PC-3 (cell line): ENCODE measurements around the gene CSTPP1. TPM values are rescaled to one million over a fixed set of nuclear protein-coding genes. Genes with fewer than 3 reads are reported as not detected.

Source experiments
- ATAC-seq: fragments of 200-7000 bp; cut with Tn5 transposase; 2 replicates; pipeline ENCODE4 v1.9.1; 2020; ENCODE audit warnings: mild to moderate bottlenecking, moderate library complexity
- BruUV-seq: library from RNA; stranded (reverse); fragments of 400-500 nt; replicated peaks from 2 replicates; lab custom pipeline; 2021; lab: Mats Ljungman, UMichigan
- CTCF ChIA-PET: fragments of 300-600 bp; sonication (Branson Sonifier 250); formaldehyde crosslinking; loops from one replicate; lab custom pipeline; 2022; ENCODE audit warnings: antibody characterized with exemption; lab: Charles Lee
- POLR2A ChIA-PET: fragments of 300-600 bp; sonication (Branson Sonifier 250); formaldehyde crosslinking; loops from one replicate; lab custom pipeline; 2022; ENCODE audit warnings: antibody characterized with exemption; ENCODE audit not compliant: unreplicated experiment; lab: Charles Lee
- DNase-seq: peaks from one replicate; pipeline ENCODE4 v3.0.0-alpha.2; 2015
- H2AFZ ChIP-seq: fragments of 300-600 bp; sonication (generic); 2 replicates; pipeline ENCODE4 v1.6.0; 2016; ENCODE audit warnings: antibody characterized with exemption, low read length
- H3F3A ChIP-seq: fragments of 300-600 bp; sonication (generic); one replicate; pipeline ENCODE4 v1.6.0; 2017; ENCODE audit warnings: antibody characterized with exemption, low read length, control low read depth, mild to moderate bottlenecking; ENCODE audit not compliant: unreplicated experiment
- H3K27ac ChIP-seq: fragments of 300-600 bp; sonication (generic); 2 replicates; pipeline ENCODE4 v1.5.1; 2016; ENCODE audit warnings: mild to moderate bottlenecking, low read length
- H3K27me3 ChIP-seq: fragments of 300-600 bp; sonication (generic); 2 replicates; pipeline ENCODE4 v1.6.1; 2016; ENCODE audit warnings: low read length, mixed read lengths
- H3K36me3 ChIP-seq: fragments of 300-600 bp; sonication (generic); 2 replicates; pipeline ENCODE4 v1.6.1; 2016; ENCODE audit warnings: low read depth, mixed run types, low read length, mixed read lengths
- H3K4me1 ChIP-seq: fragments of 300-600 bp; sonication (generic); 2 replicates; pipeline ENCODE4 v1.5.1; 2016; ENCODE audit warnings: low read length; ENCODE audit not compliant: insufficient read depth
- H3K4me2 ChIP-seq: fragments of 300-600 bp; sonication (generic); 2 replicates; pipeline ENCODE4 v1.6.0; 2016; ENCODE audit warnings: low read length
- H3K4me3 ChIP-seq: fragments of 300-600 bp; sonication (generic); 2 replicates; pipeline ENCODE4 v1.5.1; 2016; ENCODE audit warnings: mild to moderate bottlenecking, low read length, mixed read lengths
- H3K79me2 ChIP-seq: fragments of 300-600 bp; sonication (generic); 2 replicates; pipeline ENCODE4 v1.6.1; 2017; ENCODE audit warnings: low read length, mixed read lengths
- H3K9ac ChIP-seq: fragments of 300-600 bp; sonication (generic); 2 replicates; pipeline ENCODE4 v1.6.0; 2016; ENCODE audit warnings: mild to moderate bottlenecking, low read length
- H3K9me2 ChIP-seq: fragments of 300-600 bp; sonication (generic); replicated peaks from 2 replicates; pipeline ENCODE4 v1.6.1; 2016; ENCODE audit warnings: mixed run types, low read length, mixed read lengths
- H3K9me3 ChIP-seq: fragments of 300-600 bp; sonication (generic); 2 replicates; pipeline ENCODE4 v1.6.1; 2016; ENCODE audit warnings: low read length, mixed read lengths
- H4K20me1 ChIP-seq: fragments of 300-600 bp; sonication (generic); 2 replicates; pipeline ENCODE4 v1.6.1; 2016; ENCODE audit warnings: low read length, mixed read lengths
- CTCF ChIP-seq: fragments of 300-600 bp; sonication (generic); conservative IDR thresholded peaks from 2 replicates; pipeline ENCODE4 v1.5.1; 2017; ENCODE audit warnings: antibody characterized with exemption, low read depth, mild to moderate bottlenecking, low read length
- EZH2 ChIP-seq: fragments of 300-600 bp; sonication (generic); IDR thresholded peaks from one replicate; pipeline ENCODE4 v1.6.1; 2017; ENCODE audit warnings: antibody characterized with exemption, mild to moderate bottlenecking, low read length; ENCODE audit not compliant: unreplicated experiment
- EZH2phosphoT487 ChIP-seq: fragments of 300-600 bp; sonication (generic); IDR thresholded peaks from 2 replicates; pipeline ENCODE4 v1.6.1; 2018; ENCODE audit warnings: mild to moderate bottlenecking, antibody characterized with exemption, low read length, borderline replicate concordance
- intact Hi-C: fragments of 100-400 bp; cut with micrococcal nuclease; formaldehyde crosslinking; loops from 2 replicates; pipeline ENCODE4 v1.9.0; 2023
- total RNA-seq: library from RNA; depleted of rRNA; stranded (reverse); fragments of >200 nt; gene quantifications from 2 replicates; pipeline ENCODE4 v1.2.3, GENCODE V29; 2014

The CSTPP1 gene
- total RNA-seq, 1 experiment from 2014 or later = 21.7 TPM

- Histone ChIP-seq H3K9ac (no peak overlapping the region), H3K27me3 (no peaks in the 10 kb centered on the region), H3K79me2 (no peaks in the 10 kb centered on the region), H3K4me2 (no peak overlapping the region), H3K9me3 (no peaks in the 10 kb centered on the region), H3F3A (no peaks in the 10 kb centered on the region), H3K4me3 (no peak overlapping the region), H3K27ac (no peak overlapping the region), H3K36me3 (no peaks in the 10 kb centered on the region), H3K4me1 (no peaks in the 10 kb centered on the region), H3K9me2 (no peaks in the 10 kb centered on the region), H4K20me1 (no peaks in the 10 kb centered on the region), H2AFZ (no peak overlapping the region)
- DNase-seq = no peak
- TF ChIP-seq CTCF (no peak), EZH2phosphoT487 (no peak), EZH2 (no peak)
- CTCF ChIA-PET = no interaction called here
- POLR2A ChIA-PET = no interaction called here
- no TSS peak for BruUV-seq
- intact Hi-C loops = loop anchor here (1.0 kb wide), 3 partner anchors 264 to 466 kb away; no protein-coding TSS in a partner anchor
- no peak for ATAC-seq
Measured at GRCh38 chr11:46889251-46889650, 47.3 kb upstream of the CSTPP1 start.

- Histone ChIP-seq H3K9me2 (no peaks in the 10 kb centered on the region), H4K20me1 (no peaks in the 10 kb centered on the region), H3K4me1 (no peaks in the 10 kb centered on the region), H3K9ac (no peak overlapping the region), H3K4me2 (no peak overlapping the region), H3K36me3 (no peaks in the 10 kb centered on the region), H3K4me3 (no peak overlapping the region), H3K79me2 (no peaks in the 10 kb centered on the region), H3K27me3 (no peaks in the 10 kb centered on the region), H3K27ac (no peak overlapping the region), H3K9me3 (no peaks in the 10 kb centered on the region), H2AFZ (no peak overlapping the region), H3F3A (no peaks in the 10 kb centered on the region)
- TF ChIP-seq EZH2 = no peak
- TF ChIP-seq CTCF = peak; percentile 81
- peak; percentile 83 for DNase-seq
- intact Hi-C loops = loop anchor here (1.0 kb wide), 3 partner anchors 263 to 465 kb away; no protein-coding TSS in a partner anchor
- POLR2A ChIA-PET = no interaction called here
- CTCF ChIA-PET = interaction anchor here (0.6 kb wide), 1 partner anchor 263 kb away, joined by 3 read pairs; no protein-coding TSS in a partner anchor
- peak; percentile 83 for ATAC-seq
- BruUV-seq = no TSS peak
Measured at GRCh38 chr11:46889689-46890475, 46.7 kb upstream of the CSTPP1 start.

GRCh38 chr11:46890665-46891064 lies 45.9 kb upstream of the CSTPP1 start:
- Histone ChIP-seq H3K4me3 (no peak overlapping the region), H4K20me1 (no peaks in the 10 kb centered on the region), H3K79me2 (no peaks in the 10 kb centered on the region), H3F3A (no peaks in the 10 kb centered on the region), H3K36me3 (no peaks in the 10 kb centered on the region), H3K9ac (no peak overlapping the region), H3K4me1 (no peaks in the 10 kb centered on the region), H2AFZ (no peak overlapping the region), H3K27ac (no peak overlapping the region), H3K4me2 (no peak overlapping the region), H3K9me3 (no peaks in the 10 kb centered on the region), H3K9me2 (no peaks in the 10 kb centered on the region), H3K27me3 (no peaks in the 10 kb centered on the region)
- DNase-seq = peak; percentile 14
- ChIA-PET CTCF (interaction anchor here (0.6 kb wide), 2 partner anchors 25 to 262 kb away, joined by 3 read pairs; no protein-coding TSS in a partner anchor), POLR2A (no interaction called here)
- intact Hi-C loops = no loop called here
- no TSS peak for BruUV-seq
- peak; percentile 54 for ATAC-seq
- TF ChIP-seq CTCF (no peak), EZH2phosphoT487 (no peak)
